ENCODE results near the gene ARHGAP27. TPM values are rescaled to one million over a fixed set of nuclear protein-coding genes. Genes with fewer than 3 reads are reported as not detected.

Gene ARHGAP27
- total RNA-seq, 1 experiment from 2014 or later: 104 TPM

GRCh38 chr17:45384789-45385262 is 47.8 kb downstream of the ARHGAP27 start:
- H3K4me1 Mint-ChIP-seq (ENCODE audit: low read depth, unreplicated experiment): peaks cover 33% of the 10 kb centered on the region
- no peak for DNase-seq
- intact Hi-C loops (cut with micrococcal nuclease; ENCODE audit: unreplicated experiment): loop anchor here (1.0 to 10.0 kb wide), 6 partner anchors 72 to 240 kb away; partner anchors contain the start of gene HEXIM1
- peaks cover 8% of the 10 kb centered on the region for H3K36me3 Mint-ChIP-seq (ENCODE audit: insufficient read depth, unreplicated experiment)
- H3K4me3 Mint-ChIP-seq (ENCODE audit: low read depth, unreplicated experiment): no peak overlapping the region
- peaks cover 22% of the 10 kb centered on the region for H3K27me3 Mint-ChIP-seq (ENCODE audit: unreplicated experiment)
- TF ChIP-seq, protein P1, sequence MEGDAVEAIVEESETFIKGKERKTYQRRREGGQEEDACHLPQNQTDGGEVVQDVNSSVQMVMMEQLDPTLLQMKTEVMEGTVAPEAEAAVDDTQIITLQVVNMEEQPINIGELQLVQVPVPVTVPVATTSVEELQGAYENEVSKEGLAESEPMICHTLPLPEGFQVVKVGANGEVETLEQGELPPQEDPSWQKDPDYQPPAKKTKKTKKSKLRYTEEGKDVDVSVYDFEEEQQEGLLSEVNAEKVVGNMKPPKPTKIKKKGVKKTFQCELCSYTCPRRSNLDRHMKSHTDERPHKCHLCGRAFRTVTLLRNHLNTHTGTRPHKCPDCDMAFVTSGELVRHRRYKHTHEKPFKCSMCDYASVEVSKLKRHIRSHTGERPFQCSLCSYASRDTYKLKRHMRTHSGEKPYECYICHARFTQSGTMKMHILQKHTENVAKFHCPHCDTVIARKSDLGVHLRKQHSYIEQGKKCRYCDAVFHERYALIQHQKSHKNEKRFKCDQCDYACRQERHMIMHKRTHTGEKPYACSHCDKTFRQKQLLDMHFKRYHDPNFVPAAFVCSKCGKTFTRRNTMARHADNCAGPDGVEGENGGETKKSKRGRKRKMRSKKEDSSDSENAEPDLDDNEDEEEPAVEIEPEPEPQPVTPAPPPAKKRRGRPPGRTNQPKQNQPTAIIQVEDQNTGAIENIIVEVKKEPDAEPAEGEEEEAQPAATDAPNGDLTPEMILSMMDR (IDR thresholded peaks at IDR 0.05; ENCODE audit: unreplicated experiment): no peak
- BruUV-seq (replicated peaks): no TSS peak
- CTCF ChIA-PET: interaction anchor here (0.5 to 2.7 kb wide), 16 partner anchors 12 to 250 kb away, joined by 3 to 49 read pairs (median 5); partner anchors contain the start of genes ACBD4 and MAP3K14
- no peak overlapping the region for H3K27ac Mint-ChIP-seq (ENCODE audit: unreplicated experiment)
- H3K9me3 Mint-ChIP-seq (ENCODE audit: low read depth, unreplicated experiment): no peaks in the 10 kb centered on the region

GRCh38 chr17:45384047-45384788 is 48.5 kb downstream of the ARHGAP27 start:
- peaks cover 22% of the 10 kb centered on the region for H3K27me3 Mint-ChIP-seq (ENCODE audit: unreplicated experiment)
- DNase-seq: no peak
- peaks cover 27% of the 10 kb centered on the region for H3K4me1 Mint-ChIP-seq (ENCODE audit: low read depth, unreplicated experiment)
- CTCF ChIA-PET: interaction anchor here (0.5 to 2.7 kb wide), 13 partner anchors 11 to 249 kb away, joined by 3 to 49 read pairs (median 6); partner anchors contain the start of gene ACBD4
- TF ChIP-seq, protein P1 (IDR thresholded peaks at IDR 0.05; ENCODE audit: unreplicated experiment): no peak
- peaks cover 11% of the 10 kb centered on the region for H3K36me3 Mint-ChIP-seq (ENCODE audit: insufficient read depth, unreplicated experiment)
- no peak overlapping the region for H3K4me3 Mint-ChIP-seq (ENCODE audit: low read depth, unreplicated experiment)
- no peak overlapping the region for H3K27ac Mint-ChIP-seq (ENCODE audit: unreplicated experiment)
- no TSS peak for BruUV-seq (replicated peaks)
- H3K9me3 Mint-ChIP-seq (ENCODE audit: low read depth, unreplicated experiment): no peaks in the 10 kb centered on the region
- intact Hi-C loops (cut with micrococcal nuclease; ENCODE audit: unreplicated experiment): loop anchor here (2.0 to 10.0 kb wide), 2 partner anchors 71 to 239 kb away; partner anchors contain the start of gene HEXIM1

- intact Hi-C loops (cut with micrococcal nuclease; ENCODE audit: unreplicated experiment): loop anchor here (10.0 kb wide), 1 partner anchor 238 kb away; the partner anchor contains the start of gene HEXIM1
- Mint-ChIP-seq H3K27me3 (ENCODE audit: unreplicated experiment) (peaks cover 10% of the 10 kb centered on the region), H3K36me3 (ENCODE audit: insufficient read depth, unreplicated experiment) (peaks cover 15% of the 10 kb centered on the region), H3K4me1 (ENCODE audit: low read depth, unreplicated experiment) (peaks cover 35% of the 10 kb centered on the region), H3K27ac (ENCODE audit: unreplicated experiment) (no peak overlapping the region), H3K4me3 (ENCODE audit: low read depth, unreplicated experiment) (no peak overlapping the region), H3K9me3 (ENCODE audit: low read depth, unreplicated experiment) (no peaks in the 10 kb centered on the region)
- TF ChIP-seq, protein P1 (IDR thresholded peaks at IDR 0.05; ENCODE audit: unreplicated experiment): no peak
- no peak for DNase-seq
- no TSS peak for BruUV-seq (replicated peaks)
- CTCF ChIA-PET: interaction anchor here (1.5 kb wide), 1 partner anchor 72 kb away, joined by 4 read pairs; no protein-coding TSS in a partner anchor
These were observed 49.7 kb downstream of the ARHGAP27 start for GRCh38 chr17:45383003-45383402.

DNA sequence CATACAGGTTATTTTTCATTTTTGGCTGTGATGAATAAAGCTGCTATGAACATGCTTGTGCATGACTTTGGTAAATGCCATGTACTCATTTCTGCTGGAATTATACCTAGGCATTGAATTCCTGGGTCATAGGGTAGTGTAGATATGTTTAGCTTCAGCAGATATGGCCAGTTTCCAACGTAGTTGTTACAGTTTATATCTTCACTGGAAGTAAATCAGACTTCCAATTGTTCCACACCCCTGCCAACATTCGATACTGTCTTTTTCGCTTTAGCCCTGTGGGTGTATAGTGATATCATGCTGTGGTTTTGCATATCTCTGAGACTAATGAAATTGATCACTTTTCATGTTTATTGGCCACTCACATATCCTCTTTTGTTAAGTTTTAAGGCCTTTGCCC is 50.4 kb downstream of the ARHGAP27 start:
- Mint-ChIP-seq H3K4me3 (ENCODE audit: low read depth, unreplicated experiment) (no peak overlapping the region), H3K36me3 (ENCODE audit: insufficient read depth, unreplicated experiment) (peaks cover 15% of the 10 kb centered on the region), H3K4me1 (ENCODE audit: low read depth, unreplicated experiment) (peaks cover 43% of the 10 kb centered on the region), H3K9me3 (ENCODE audit: low read depth, unreplicated experiment) (no peaks in the 10 kb centered on the region), H3K27me3 (ENCODE audit: unreplicated experiment) (peaks cover 2% of the 10 kb centered on the region), H3K27ac (ENCODE audit: unreplicated experiment) (no peak overlapping the region)
- BruUV-seq (replicated peaks): no TSS peak
- CTCF ChIA-PET: interaction anchor here (1.5 kb wide), 1 partner anchor 71 kb away, joined by 4 read pairs; no protein-coding TSS in a partner anchor
- intact Hi-C loops (cut with micrococcal nuclease; ENCODE audit: unreplicated experiment): loop anchor here (10.0 kb wide), 1 partner anchor 237 kb away; the partner anchor contains the start of gene HEXIM1
- DNase-seq: no peak
- TF ChIP-seq, protein P1 (IDR thresholded peaks at IDR 0.05; ENCODE audit: unreplicated experiment): no peak

Data from Calu3 (cell line).